GM12878 (cell line): Measurements from ENCODE around the gene IL26. TPM values are rescaled to one million over a fixed set of nuclear protein-coding genes. Genes with fewer than 3 reads are reported as not detected.

ENCODE experiments used
- ATAC-seq: fragments of 200-7000 bp; cut with Tn5 transposase; 3 replicates; pipeline ENCODE4 v1.9.1; 2020; ENCODE audit warnings: mild to moderate bottlenecking, moderate library complexity
- BruUV-seq: library from RNA; stranded (reverse); fragments of 400-500 nt; replicated peaks from 2 replicates; lab custom pipeline; 2021; lab: Mats Ljungman, UMichigan
- CTCF ChIA-PET: fragments of 300-600 bp; sonication (Branson Sonifier 250); formaldehyde crosslinking; extraction: SDS; loops from one replicate; lab custom pipeline; 2021; ENCODE audit warnings: inconsistent platforms; lab: Yijun Ruan, JAX
- POLR2A ChIA-PET: fragments of 350-600 bp; formaldehyde crosslinking; extraction: SDS; loops from one replicate; lab custom pipeline; 2021; ENCODE audit warnings: inconsistent platforms; lab: Charles Lee
- RAD21 ChIA-PET: fragments of 300-600 bp; sonication (Branson Sonifier 250); formaldehyde crosslinking; loops from one replicate; lab custom pipeline; 2023; ENCODE audit warnings: antibody characterized with exemption; ENCODE audit not compliant: unreplicated experiment; lab: Charles Lee
- SMC1A ChIA-PET: fragments of 300-600 bp; sonication (Branson Sonifier 250); formaldehyde crosslinking; loops from one replicate; lab custom pipeline; 2023; ENCODE audit not compliant: unreplicated experiment, uncharacterized antibody; lab: Charles Lee
- DNase-seq: peaks from one replicate; pipeline ENCODE4 v3.0.0-alpha.2; 2011; ENCODE audit warnings: low read depth, low spot score
- FAIRE-seq: peaks from 3 replicates; lab custom pipeline; 2011; peaks lifted over from hg19 to GRCh38; lab: Jason Lieb, UNC
- H2AFZ ChIP-seq: 2 replicates; pipeline ENCODE4 v1.6.0; 2011; ENCODE audit warnings: low read depth, low read length, control low read depth; ENCODE audit not compliant: control insufficient read depth
- H3K27ac ChIP-seq: 2 replicates; pipeline ENCODE4 v1.5.1; 2011; ENCODE audit warnings: control low read depth; ENCODE audit not compliant: control insufficient read depth, insufficient read depth
- H3K27me3 ChIP-seq, 2 experiments: replicated peaks in 1 of 2; 2 replicates each; pipeline versions ENCODE4 v1.6.0 to v1.6.1; 2011; ENCODE audit warnings: low read length in 1 of 2; ENCODE audit not compliant: control insufficient read depth in 2 of 2, insufficient read depth in 2 of 2
- H3K36me3 ChIP-seq, 2 experiments: 2 replicates each; pipeline ENCODE4 v1.5.1; 2011; ENCODE audit warnings: low read length in 1 of 2; ENCODE audit not compliant: control insufficient read depth in 2 of 2, insufficient read depth in 2 of 2
- H3K4me1 ChIP-seq: 2 replicates; pipeline ENCODE4 v1.6.1; 2011; ENCODE audit warnings: mild to moderate bottlenecking, low read length, moderate library complexity, mixed read lengths; ENCODE audit not compliant: control insufficient read depth, insufficient read depth
- H3K4me2 ChIP-seq: 2 replicates; pipeline ENCODE4 v1.6.0; 2011; ENCODE audit warnings: control low read depth; ENCODE audit not compliant: control insufficient read depth, insufficient read depth
- H3K4me3 ChIP-seq: fragments of 200-600 bp; sonication (generic); 2 replicates; pipeline ENCODE4 v1.5.1; 2016
- H3K79me2 ChIP-seq: 2 replicates; pipeline ENCODE4 v1.6.0; 2011; ENCODE audit warnings: low read length; ENCODE audit not compliant: control insufficient read depth, insufficient read depth
- H3K9ac ChIP-seq: 2 replicates; pipeline ENCODE4 v1.8.0; 2011; ENCODE audit warnings: low read length, control low read depth, mixed read lengths; ENCODE audit not compliant: control insufficient read depth, insufficient read depth
- H3K9me3 ChIP-seq: replicated peaks from 3 replicates; pipeline ENCODE4 v1.5.1; 2011; ENCODE audit warnings: mild to moderate bottlenecking, low read length; ENCODE audit not compliant: control insufficient read depth, insufficient read depth
- H4K20me1 ChIP-seq: 2 replicates; pipeline ENCODE4 v1.6.0; 2011; ENCODE audit not compliant: control insufficient read depth, insufficient read depth
- CBX5 ChIP-seq: sonication (generic); IDR thresholded peaks from 2 replicates; pipeline ENCODE4 v1.6.1; 2016; ENCODE audit warnings: low read depth, moderate library complexity, mild to moderate bottlenecking, inconsistent platforms
- ETV6 ChIP-seq, 2 experiments: fragments of 450-650 bp in 1 of 2; IDR thresholded peaks in 1 of 2; conservative IDR thresholded peaks in 1 of 2; 2 replicates each; pipeline ENCODE4 v1.6.1; 2014; ENCODE audit warnings: antibody characterized with exemption in 1 of 2, borderline replicate concordance in 1 of 2, low read depth in 1 of 2, mild to moderate bottlenecking in 1 of 2, moderate library complexity in 1 of 2
- PAX8 ChIP-seq: fragments of 450-650 bp; IDR thresholded peaks from 2 replicates; pipeline ENCODE4 v1.6.1; 2017; ENCODE audit warnings: mild to moderate bottlenecking, moderate library complexity
- PML ChIP-seq: IDR thresholded peaks from 2 replicates; pipeline ENCODE4 v1.6.1; 2012; ENCODE audit warnings: low read length, inconsistent platforms
- POLR2AphosphoS5 ChIP-seq: IDR thresholded peaks from 2 replicates; pipeline ENCODE4 v1.6.1; 2011; ENCODE audit warnings: mild to moderate bottlenecking, low read length, inconsistent platforms
- SP1 ChIP-seq: IDR thresholded peaks from one replicate; pipeline ENCODE4 v1.6.1; 2011; ENCODE audit warnings: low read depth, low read length
- TBL1XR1 ChIP-seq: IDR thresholded peaks from 2 replicates; pipeline ENCODE4 v1.6.1; 2012; ENCODE audit warnings: low read depth, low read length, improper control_type of control experiment
- YY1 ChIP-seq: IDR thresholded peaks from 2 replicates; pipeline ENCODE4 v1.6.1; 2011; ENCODE audit warnings: low read depth, mild to moderate bottlenecking, low read length
- WGBS: methylation state at CpG from one replicate; pipeline ENCODE4 v1.1.6; 2016; ENCODE audit warnings: low lambda C conversion rate; ENCODE audit not compliant: insufficient replicate concordance, insufficient coverage; ENCODE audit errors: missing lambda C conversion rate; 5-methylcytosine and 5-hydroxymethylcytosine counted together
- in situ Hi-C: fragments of 300-500 bp; cut with MboI; formaldehyde crosslinking; loops from 9 replicates; pipeline ENCODE4 v1.14.3; 2018; ENCODE audit warnings: mixed read lengths
- intact Hi-C: fragments of 100-400 bp; cut with micrococcal nuclease; formaldehyde crosslinking; loops from one replicate; pipeline ENCODE4 v1.14.2; 2022; ENCODE audit not compliant: unreplicated experiment
- polyA plus RNA-seq, 11 experiments: library from polyadenylated mRNA; depleted of rRNA in 4 of 11; unstranded in 6 of 11; stranded (reverse) in 5 of 11; fragments of >200 nt; fragmentation: Nextera tagmentation in 4 of 11; fragmentation: Illumina TruSeq in 1 of 11; extraction: Ambion mirVana in 4 of 11; extraction: Trizol in 1 of 11; gene quantifications; 1 replicate in 1 of 11; 2 replicates in 10 of 11; pipeline versions ENCODE4 v1.2.1 to v1.2.3, GENCODE V29; 2011 to 2016; ENCODE audit warnings: inconsistent platforms in 2 of 11, missing spikeins in 2 of 11, low read depth in 1 of 11
- total RNA-seq, 4 experiments: library from RNA; depleted of rRNA in 3 of 4; stranded (reverse); fragments of >200 nt in 3 of 4; fragmentation: Illumina TruSeq in 1 of 4; extraction: Trizol in 1 of 4; gene quantifications; 2 replicates each; pipeline versions ENCODE4 v1.2.1 to v1.2.3, GENCODE V29; 2013 to 2021
- TF ChIP-seq, protein P1 (sequence below): IDR thresholded peaks from 2 replicates; pipeline ENCODE4 v1.6.1; 2012; ENCODE audit warnings: mild to moderate bottlenecking, low read depth, low read length
- TF ChIP-seq, protein P2 (sequence below): IDR thresholded peaks from 2 replicates; pipeline ENCODE4 v1.6.1; 2011; ENCODE audit warnings: low read depth, mild to moderate bottlenecking, low read length, moderate library complexity, borderline replicate concordance; ENCODE audit errors: extremely low read depth
- TF ChIP-seq, protein P3 (sequence below), 3 experiments: IDR thresholded peaks in 2 of 3; conservative IDR thresholded peaks in 1 of 3; 2 replicates each; pipeline ENCODE4 v1.5.1; 2011; ENCODE audit warnings: low read depth in 3 of 3, low read length in 3 of 3, mild to moderate bottlenecking in 3 of 3, control low read depth in 2 of 3, moderate library complexity in 2 of 3, inconsistent platforms in 1 of 3, mixed read lengths in 1 of 3; ENCODE audit not compliant: control insufficient read depth in 2 of 3, insufficient read depth in 1 of 3; ENCODE audit errors: extremely low read depth in 1 of 3

IL26 gene
- total and polyA plus RNA-seq, 10 of the 15 experiments (the other 5 are each of a cell fraction or from before 2014, with no cell fraction given), result not detected

DNA sequence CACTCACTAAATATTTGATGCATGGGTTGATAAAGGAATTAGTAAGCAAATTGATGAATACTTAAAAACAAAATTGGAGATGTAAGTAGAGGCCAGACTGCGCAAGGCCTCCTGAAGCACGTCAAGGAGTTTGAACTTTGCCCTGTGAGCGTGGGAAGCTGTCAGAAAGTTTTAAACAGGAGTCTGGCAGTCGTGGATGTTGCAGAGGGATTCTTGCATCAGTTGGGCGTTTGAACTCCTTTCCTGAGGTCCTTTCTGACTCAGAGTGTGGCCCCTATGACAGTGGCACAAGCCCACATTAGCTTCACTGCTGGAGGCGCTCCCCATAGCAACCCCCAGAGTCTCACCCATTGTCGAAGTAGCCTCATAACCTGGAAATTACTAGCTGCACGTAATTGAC, 45.7 kb upstream of the IL26 start (continued):
- TF ChIP-seq, protein P1, sequence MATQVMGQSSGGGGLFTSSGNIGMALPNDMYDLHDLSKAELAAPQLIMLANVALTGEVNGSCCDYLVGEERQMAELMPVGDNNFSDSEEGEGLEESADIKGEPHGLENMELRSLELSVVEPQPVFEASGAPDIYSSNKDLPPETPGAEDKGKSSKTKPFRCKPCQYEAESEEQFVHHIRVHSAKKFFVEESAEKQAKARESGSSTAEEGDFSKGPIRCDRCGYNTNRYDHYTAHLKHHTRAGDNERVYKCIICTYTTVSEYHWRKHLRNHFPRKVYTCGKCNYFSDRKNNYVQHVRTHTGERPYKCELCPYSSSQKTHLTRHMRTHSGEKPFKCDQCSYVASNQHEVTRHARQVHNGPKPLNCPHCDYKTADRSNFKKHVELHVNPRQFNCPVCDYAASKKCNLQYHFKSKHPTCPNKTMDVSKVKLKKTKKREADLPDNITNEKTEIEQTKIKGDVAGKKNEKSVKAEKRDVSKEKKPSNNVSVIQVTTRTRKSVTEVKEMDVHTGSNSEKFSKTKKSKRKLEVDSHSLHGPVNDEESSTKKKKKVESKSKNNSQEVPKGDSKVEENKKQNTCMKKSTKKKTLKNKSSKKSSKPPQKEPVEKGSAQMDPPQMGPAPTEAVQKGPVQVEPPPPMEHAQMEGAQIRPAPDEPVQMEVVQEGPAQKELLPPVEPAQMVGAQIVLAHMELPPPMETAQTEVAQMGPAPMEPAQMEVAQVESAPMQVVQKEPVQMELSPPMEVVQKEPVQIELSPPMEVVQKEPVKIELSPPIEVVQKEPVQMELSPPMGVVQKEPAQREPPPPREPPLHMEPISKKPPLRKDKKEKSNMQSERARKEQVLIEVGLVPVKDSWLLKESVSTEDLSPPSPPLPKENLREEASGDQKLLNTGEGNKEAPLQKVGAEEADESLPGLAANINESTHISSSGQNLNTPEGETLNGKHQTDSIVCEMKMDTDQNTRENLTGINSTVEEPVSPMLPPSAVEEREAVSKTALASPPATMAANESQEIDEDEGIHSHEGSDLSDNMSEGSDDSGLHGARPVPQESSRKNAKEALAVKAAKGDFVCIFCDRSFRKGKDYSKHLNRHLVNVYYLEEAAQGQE, result no peak
- TF ChIP-seq CBX5 (no peak), TBL1XR1 (no peak), POLR2AphosphoS5 (no peak)

DNA sequence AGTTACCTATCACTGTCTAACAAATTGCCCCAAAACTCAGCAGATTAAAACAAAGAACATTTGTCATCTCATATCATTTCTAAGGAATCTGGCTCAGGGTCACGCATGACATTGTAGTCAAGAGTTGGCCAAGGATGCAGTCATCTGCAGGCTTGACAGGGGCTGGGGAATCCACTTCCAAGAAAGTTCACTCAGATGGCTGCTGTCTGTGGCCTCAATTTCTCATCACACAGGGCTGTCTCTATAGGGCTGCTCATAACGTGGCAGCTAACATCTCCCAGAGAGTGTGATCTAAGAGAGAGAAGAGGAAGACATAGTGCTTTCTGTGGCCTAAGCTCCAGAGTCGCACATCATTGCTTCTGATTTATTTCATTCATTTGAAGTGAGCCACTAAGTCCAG, 44.7 kb upstream of the IL26 start:
- Histone ChIP-seq H2AFZ (no peak overlapping the region), H3K4me3 (no peak overlapping the region), H3K9ac (no peak overlapping the region), H3K4me1 (no peaks in the 10 kb centered on the region), H3K27ac (no peak overlapping the region), H3K9me3 (no peaks in the 10 kb centered on the region; the same call in 2 of the 3 replicates), H3K79me2 (no peaks in the 10 kb centered on the region), H3K36me3 (no peaks in the 10 kb centered on the region), H3K27me3 (no peaks in the 10 kb centered on the region), H3K4me2 (no peak overlapping the region), H4K20me1 (no peaks in the 10 kb centered on the region)
- intact Hi-C loops (no loop called here), in situ Hi-C loops (no loop called here)
- FAIRE-seq (no peak), DNase-seq (no peak), ATAC-seq (no peak)
- ChIA-PET RAD21 (no interaction called here), POLR2A (interaction anchor here (1.6 kb wide), 1 partner anchor 14 kb away, joined by 3 read pairs; no protein-coding TSS in a partner anchor), SMC1A (no interaction called here), CTCF (interaction anchor here (0.6 kb wide), 1 partner anchor 476 kb away, joined by 3 read pairs; no protein-coding TSS in a partner anchor)
- TF ChIP-seq, protein P2, sequence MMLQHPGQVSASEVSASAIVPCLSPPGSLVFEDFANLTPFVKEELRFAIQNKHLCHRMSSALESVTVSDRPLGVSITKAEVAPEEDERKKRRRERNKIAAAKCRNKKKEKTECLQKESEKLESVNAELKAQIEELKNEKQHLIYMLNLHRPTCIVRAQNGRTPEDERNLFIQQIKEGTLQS, result no peak
- no peak for TF ChIP-seq ETV6 (conservative IDR thresholded peaks at IDR 0.05 in 1 of 2, IDR thresholded peaks at IDR 0.05 in 1 of 2; ENCODE audit: borderline replicate concordance in 1 of 2, low read depth in 1 of 2)
- TF ChIP-seq YY1, result no peak
- no peak for TF ChIP-seq PML
- TF ChIP-seq, protein P3, sequence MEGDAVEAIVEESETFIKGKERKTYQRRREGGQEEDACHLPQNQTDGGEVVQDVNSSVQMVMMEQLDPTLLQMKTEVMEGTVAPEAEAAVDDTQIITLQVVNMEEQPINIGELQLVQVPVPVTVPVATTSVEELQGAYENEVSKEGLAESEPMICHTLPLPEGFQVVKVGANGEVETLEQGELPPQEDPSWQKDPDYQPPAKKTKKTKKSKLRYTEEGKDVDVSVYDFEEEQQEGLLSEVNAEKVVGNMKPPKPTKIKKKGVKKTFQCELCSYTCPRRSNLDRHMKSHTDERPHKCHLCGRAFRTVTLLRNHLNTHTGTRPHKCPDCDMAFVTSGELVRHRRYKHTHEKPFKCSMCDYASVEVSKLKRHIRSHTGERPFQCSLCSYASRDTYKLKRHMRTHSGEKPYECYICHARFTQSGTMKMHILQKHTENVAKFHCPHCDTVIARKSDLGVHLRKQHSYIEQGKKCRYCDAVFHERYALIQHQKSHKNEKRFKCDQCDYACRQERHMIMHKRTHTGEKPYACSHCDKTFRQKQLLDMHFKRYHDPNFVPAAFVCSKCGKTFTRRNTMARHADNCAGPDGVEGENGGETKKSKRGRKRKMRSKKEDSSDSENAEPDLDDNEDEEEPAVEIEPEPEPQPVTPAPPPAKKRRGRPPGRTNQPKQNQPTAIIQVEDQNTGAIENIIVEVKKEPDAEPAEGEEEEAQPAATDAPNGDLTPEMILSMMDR (IDR thresholded peaks at IDR 0.05 in 2 of 3, conservative IDR thresholded peaks at IDR 0.05 in 1 of 3; ENCODE audit: control insufficient read depth in 2 of 3, extremely low read depth in 1 of 3, insufficient read depth in 1 of 3, low read depth in 3 of 3, low read length in 3 of 3), result no peak
- no peak for TF ChIP-seq PAX8
- TF ChIP-seq SP1, result no peak
- 93% methylated on average over 3 of the region's 3 CpGs for WGBS
- BruUV-seq, result no TSS peak
